Activated CD4-positive, alpha-beta T cell treated with anti-CD3 and anti-CD28 coated beads for 36 hours (primary cell): ENCODE measurements around the gene FAM110D. TPM values are rescaled to one million over a fixed set of nuclear protein-coding genes. Genes with fewer than 3 reads are reported as not detected.

Experiments
- total RNA-seq, 2 experiments: library from RNA; stranded (reverse); gene quantifications; one replicate each; pipeline ENCODE4 v1.2.3, GENCODE V29; 2021

FAM110D gene
- total RNA-seq, 2 experiments from 2014 or later: not detected

Other genes starting within 250 kb of the FAM110D start
- 1 to 10 TPM; 6.6 to 7.9 TPM for gene PAFAH2, start 161.0 kb upstream of the FAM110D start, total RNA-seq
- gene EXTL1, start 137.3 kb upstream of the FAM110D start, total RNA-seq: not detected
- gene SLC30A2, start 113.0 kb upstream of the FAM110D start, total RNA-seq: not detected
- not detected for gene TRIM63, start 91.4 kb upstream of the FAM110D start, total RNA-seq
- 10 to 100 TPM; 12.3 to 13.0 TPM for gene PDIK1L, start 47.3 kb upstream of the FAM110D start, total RNA-seq
- gene C1orf232, start 9.9 kb downstream of the FAM110D start, total RNA-seq: not detected
- gene ZNF593, start 10.8 kb downstream of the FAM110D start, total RNA-seq: 10 to 100 TPM; 44.6 to 56.3 TPM
- gene ZNF593OS, start 12.8 kb downstream of the FAM110D start, total RNA-seq: not detected
- gene CNKSR1, start 18.4 kb downstream of the FAM110D start, total RNA-seq: 1 to 10 TPM; 3.0 to 3.2 TPM
- gene CATSPER4, start 31.5 kb downstream of the FAM110D start, total RNA-seq: not detected
- gene CEP85, start 75.1 kb downstream of the FAM110D start, total RNA-seq: 10 to 100 TPM; 31.1 to 31.9 TPM
- gene SH3BGRL3, start 121.0 kb downstream of the FAM110D start, total RNA-seq: 100 to 1,000 TPM; 267 to 381 TPM
- 10 to 100 TPM; 19.4 to 22.2 TPM for gene UBXN11, start 147.6 kb downstream of the FAM110D start, total RNA-seq
- 100 to 1,000 TPM; 216 to 217 TPM for gene CD52, start 158.9 kb downstream of the FAM110D start, total RNA-seq
- 1 to 10 TPM; 1.5 to 1.6 TPM for gene CRYBG2, start 195.1 kb downstream of the FAM110D start, total RNA-seq
- gene ZNF683, start 213.7 kb downstream of the FAM110D start, total RNA-seq: not detected